Hepatocyte (in vitro differentiated cells): Measurements from ENCODE around the gene HRH3. TPM values are rescaled to one million over a fixed set of nuclear protein-coding genes. Genes with fewer than 3 reads are reported as not detected.

Experiments
- DNase-seq: peaks from one replicate; pipeline ENCODE4 v3.0.0-alpha.2; 2016; ENCODE audit warnings: low spot score
- H2AFZ ChIP-seq: fragments of 200-600 bp; sonication (generic); 2 replicates; pipeline ENCODE4 v1.6.0; 2016; ENCODE audit warnings: antibody characterized with exemption, mild to moderate bottlenecking
- H3K27ac ChIP-seq: fragments of 200-600 bp; sonication (generic); 2 replicates; pipeline ENCODE4 v1.5.1; 2016; ENCODE audit warnings: mild to moderate bottlenecking
- H3K27me3 ChIP-seq: fragments of 200-600 bp; sonication (generic); 2 replicates; pipeline ENCODE4 v1.6.1; 2016
- H3K36me3 ChIP-seq: fragments of 200-600 bp; sonication (generic); replicated peaks from 2 replicates; pipeline ENCODE4 v1.5.1; 2016; ENCODE audit warnings: low read depth; ENCODE audit not compliant: insufficient read depth
- H3K4me1 ChIP-seq: fragments of 200-600 bp; sonication (generic); 2 replicates; pipeline ENCODE4 v1.5.1; 2016; ENCODE audit warnings: mild to moderate bottlenecking, moderate library complexity; ENCODE audit not compliant: insufficient read depth
- H3K4me2 ChIP-seq: fragments of 200-600 bp; sonication (generic); 2 replicates; pipeline ENCODE4 v1.6.0; 2016
- H3K4me3 ChIP-seq: fragments of 200-600 bp; sonication (generic); 2 replicates; pipeline ENCODE4 v1.5.1; 2016; ENCODE audit warnings: mild to moderate bottlenecking
- H3K79me2 ChIP-seq: fragments of 200-600 bp; sonication (generic); 2 replicates; pipeline ENCODE4 v1.6.0; 2017; ENCODE audit warnings: mild to moderate bottlenecking
- H3K9me2 ChIP-seq: fragments of 200-600 bp; sonication (generic); replicated peaks from 2 replicates; pipeline ENCODE4 v1.6.0; 2017; ENCODE audit warnings: mild to moderate bottlenecking; ENCODE audit not compliant: insufficient read depth
- H3K9me3 ChIP-seq: fragments of 200-600 bp; sonication (generic); 2 replicates; pipeline ENCODE4 v1.5.1; 2016; ENCODE audit warnings: low read depth, mild to moderate bottlenecking
- H4K20me1 ChIP-seq: fragments of 200-600 bp; sonication (generic); 2 replicates; pipeline ENCODE4 v1.6.0; 2016; ENCODE audit warnings: mild to moderate bottlenecking; ENCODE audit not compliant: insufficient read depth, poor library complexity, severe bottlenecking
- EZH2 ChIP-seq: fragments of 200-600 bp; sonication (generic); IDR thresholded peaks from 2 replicates; pipeline ENCODE4 v1.6.1; 2016; ENCODE audit warnings: antibody characterized with exemption, mild to moderate bottlenecking, borderline replicate concordance
- EZH2phosphoT487 ChIP-seq: fragments of 200-600 bp; sonication (generic); IDR thresholded peaks from one replicate; pipeline ENCODE4 v1.6.1; 2018; ENCODE audit warnings: antibody characterized with exemption, mild to moderate bottlenecking, low read depth, moderate library complexity; ENCODE audit not compliant: unreplicated experiment, severe bottlenecking
- WGBS: methylation state at CpG from one replicate; pipeline ENCODE4 v1.1.6; 2016; ENCODE audit warnings: low lambda C conversion rate; ENCODE audit errors: missing lambda C conversion rate; 5-methylcytosine and 5-hydroxymethylcytosine counted together
- polyA plus RNA-seq: library from polyadenylated mRNA; unstranded; fragments of >200 nt; fragmentation: Nextera tagmentation; extraction: Ambion mirVana; gene quantifications from 2 replicates; pipeline ENCODE4 v1.2.1, GENCODE V29; 2016
- total RNA-seq: library from RNA; depleted of rRNA; stranded (reverse); fragments of >200 nt; gene quantifications from 2 replicates; pipeline ENCODE4 v1.2.3, GENCODE V29; 2014
- TF ChIP-seq, protein P1 (sequence below): fragments of 200-600 bp; sonication (generic); IDR thresholded peaks from 2 replicates; pipeline ENCODE4 v1.5.1; 2016; ENCODE audit warnings: antibody characterized with exemption, mild to moderate bottlenecking; ENCODE audit not compliant: poor library complexity

HRH3 gene
- total and polyA plus RNA-seq, 2 experiments from 2014 or later = not detected

DNA sequence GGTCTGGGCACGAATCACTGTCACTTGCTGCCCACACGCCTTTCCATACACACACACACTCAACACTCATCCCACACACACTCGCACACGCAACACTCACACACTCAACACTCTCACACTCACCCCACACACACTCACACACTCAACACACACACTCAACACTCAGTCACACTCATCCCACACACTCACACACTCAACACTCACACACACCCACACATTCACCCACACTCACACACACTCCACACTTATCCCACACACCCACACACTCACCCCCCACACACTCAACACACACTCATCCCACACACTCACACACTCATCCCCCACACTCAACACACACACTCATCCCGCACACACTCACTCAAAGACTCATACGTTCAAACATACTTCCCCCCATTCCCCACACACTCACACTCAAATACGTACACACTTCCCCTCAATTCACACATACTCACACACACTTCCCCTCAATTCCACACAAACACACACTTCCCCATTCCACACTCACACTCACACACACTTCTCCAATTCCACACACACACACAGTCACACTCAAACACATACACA is 9.0 kb upstream of the HRH3 start:
- Histone ChIP-seq H3K79me2 (no peaks in the 10 kb centered on the region), H3K4me1 (no peaks in the 10 kb centered on the region), H3K9me2 (no peaks in the 10 kb centered on the region), H3K4me3 (no peak overlapping the region), H3K27ac (no peak overlapping the region), H3K9me3 (no peaks in the 10 kb centered on the region), H3K27me3 (peaks cover 10% of the 10 kb centered on the region), H3K36me3 (no peaks in the 10 kb centered on the region), H4K20me1 (no peaks in the 10 kb centered on the region), H2AFZ (no peak overlapping the region), H3K4me2 (no peak overlapping the region)
- WGBS = 88% methylated on average over 7 of the region's 7 CpGs
- DNase-seq = no peak
- TF ChIP-seq, protein P1, sequence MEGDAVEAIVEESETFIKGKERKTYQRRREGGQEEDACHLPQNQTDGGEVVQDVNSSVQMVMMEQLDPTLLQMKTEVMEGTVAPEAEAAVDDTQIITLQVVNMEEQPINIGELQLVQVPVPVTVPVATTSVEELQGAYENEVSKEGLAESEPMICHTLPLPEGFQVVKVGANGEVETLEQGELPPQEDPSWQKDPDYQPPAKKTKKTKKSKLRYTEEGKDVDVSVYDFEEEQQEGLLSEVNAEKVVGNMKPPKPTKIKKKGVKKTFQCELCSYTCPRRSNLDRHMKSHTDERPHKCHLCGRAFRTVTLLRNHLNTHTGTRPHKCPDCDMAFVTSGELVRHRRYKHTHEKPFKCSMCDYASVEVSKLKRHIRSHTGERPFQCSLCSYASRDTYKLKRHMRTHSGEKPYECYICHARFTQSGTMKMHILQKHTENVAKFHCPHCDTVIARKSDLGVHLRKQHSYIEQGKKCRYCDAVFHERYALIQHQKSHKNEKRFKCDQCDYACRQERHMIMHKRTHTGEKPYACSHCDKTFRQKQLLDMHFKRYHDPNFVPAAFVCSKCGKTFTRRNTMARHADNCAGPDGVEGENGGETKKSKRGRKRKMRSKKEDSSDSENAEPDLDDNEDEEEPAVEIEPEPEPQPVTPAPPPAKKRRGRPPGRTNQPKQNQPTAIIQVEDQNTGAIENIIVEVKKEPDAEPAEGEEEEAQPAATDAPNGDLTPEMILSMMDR = no peak
- TF ChIP-seq EZH2 (no peak), EZH2phosphoT487 (no peak)

DNA sequence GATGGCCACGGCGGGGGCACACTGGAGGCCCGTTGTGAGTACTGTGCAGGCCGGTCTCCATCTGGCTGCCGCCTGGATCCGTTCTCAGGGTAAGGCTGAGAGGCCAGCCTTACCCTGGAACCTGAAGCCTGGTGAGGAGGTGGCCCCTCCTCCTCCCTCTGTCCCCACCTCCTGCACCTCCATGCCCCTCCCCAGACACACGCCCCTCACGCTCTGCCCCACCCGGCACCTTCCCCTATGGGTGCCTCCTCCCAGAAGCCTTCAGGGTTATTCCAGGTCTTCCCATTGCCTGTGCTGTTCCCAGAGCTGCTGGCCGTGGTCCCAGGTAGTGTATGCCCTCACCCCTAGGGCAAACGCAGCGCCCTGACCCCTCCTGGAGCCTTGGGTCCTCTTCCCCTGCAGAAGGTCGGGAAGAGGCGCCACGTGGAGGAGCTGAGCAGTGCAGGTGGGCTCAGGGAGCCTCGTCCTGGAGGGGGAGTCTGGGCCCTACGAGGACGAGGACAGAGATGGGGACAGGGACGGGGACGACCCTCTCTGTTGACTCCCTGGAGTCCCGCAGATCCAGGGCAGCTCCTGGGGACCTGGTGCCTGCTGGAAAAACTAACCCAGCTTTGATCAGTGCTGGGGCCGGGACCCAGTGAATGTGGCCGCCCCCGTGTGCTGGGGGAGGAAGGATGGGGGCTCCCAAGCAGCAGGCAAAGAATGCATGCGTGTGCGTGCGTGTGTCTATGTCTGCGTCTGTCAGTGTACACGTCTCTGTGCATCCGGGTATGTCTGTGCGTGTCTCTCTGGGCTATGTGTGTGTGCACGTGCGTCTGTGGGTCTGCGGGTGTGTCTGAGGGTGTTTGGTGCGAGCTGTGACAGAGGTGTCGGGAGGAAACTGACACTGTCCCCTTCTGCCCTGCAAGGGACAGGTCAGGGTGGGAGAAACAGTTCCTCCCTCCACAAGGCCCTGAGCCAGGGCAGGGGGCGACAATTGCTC is 8.2 kb upstream of the HRH3 start:
- Histone ChIP-seq H3K4me2 (no peak overlapping the region), H2AFZ (no peak overlapping the region), H3K9me2 (no peaks in the 10 kb centered on the region), H3K4me3 (no peak overlapping the region), H3K36me3 (no peaks in the 10 kb centered on the region), H3K27ac (no peak overlapping the region), H3K27me3 (peaks cover 17% of the 10 kb centered on the region), H3K9me3 (no peaks in the 10 kb centered on the region), H3K79me2 (no peaks in the 10 kb centered on the region), H4K20me1 (no peaks in the 10 kb centered on the region), H3K4me1 (no peaks in the 10 kb centered on the region)
- 77% methylated on average over 33 of the region's 37 CpGs for whole genome bisulfite sequencing
- TF ChIP-seq EZH2 (no peak), EZH2phosphoT487 (no peak)
- DNase-seq = no peak

DNA sequence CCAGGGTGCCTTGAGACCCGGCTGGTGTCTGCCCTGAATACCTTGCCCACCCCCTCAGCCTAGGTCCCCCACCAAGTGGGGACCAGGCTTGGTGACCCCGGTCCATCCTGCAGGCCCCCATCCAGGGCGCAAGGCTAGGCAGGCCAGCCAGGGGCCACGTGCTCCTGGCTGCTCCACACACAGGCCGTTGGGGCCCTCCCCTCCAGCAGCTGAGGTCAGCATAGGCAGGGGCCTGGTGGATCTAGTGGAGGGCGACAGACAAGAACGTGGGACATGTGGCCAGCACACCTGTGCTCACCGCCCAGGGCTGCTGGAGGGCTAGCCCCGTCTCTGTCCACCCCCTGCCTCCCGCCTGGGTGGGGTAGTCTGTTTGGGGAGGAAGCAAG is 7.5 kb upstream of the HRH3 start:
- DNase-seq = no peak
- Histone ChIP-seq H4K20me1 (no peaks in the 10 kb centered on the region), H3K4me2 (no peak overlapping the region), H3K4me1 (no peaks in the 10 kb centered on the region), H3K36me3 (no peaks in the 10 kb centered on the region), H3K27ac (no peak overlapping the region), H3K79me2 (no peaks in the 10 kb centered on the region), H3K9me2 (no peaks in the 10 kb centered on the region), H3K4me3 (no peak overlapping the region), H3K9me3 (no peaks in the 10 kb centered on the region), H3K27me3 (peaks cover 21% of the 10 kb centered on the region), H2AFZ (no peak overlapping the region)
- WGBS = 84% methylated on average over 9 of the region's 10 CpGs
- TF ChIP-seq, protein P1 = no peak
- TF ChIP-seq EZH2 = no peak
- no peak for TF ChIP-seq EZH2phosphoT487
